HepG2 (cell line): ENCODE data around the gene UCP3. TPM values are rescaled to one million over a fixed set of nuclear protein-coding genes. Genes with fewer than 3 reads are reported as not detected.
A peak's percentile ranks its signal among the peaks of the same experiment; 100 is the strongest.

Experiments
- CREBL2 ChIP-seq: sonication (generic); formaldehyde crosslinking; IDR thresholded peaks from 2 replicates; pipeline ENCODE4 v1.8.1; 2023; ENCODE audit warnings: missing genetic modification reagents, mild to moderate bottlenecking, borderline replicate concordance
- CSRNP1 ChIP-seq: sonication (generic); formaldehyde crosslinking; IDR thresholded peaks from 2 replicates; pipeline ENCODE4 v1.8.1; 2023; ENCODE audit warnings: mild to moderate bottlenecking, missing genetic modification reagents
- DR1 ChIP-seq: sonication (generic); formaldehyde crosslinking; IDR thresholded peaks from 2 replicates; pipeline ENCODE4 v1.8.0; 2021; ENCODE audit warnings: mild to moderate bottlenecking, missing genetic modification reagents, inconsistent platforms
- GABPB1 ChIP-seq: IDR thresholded peaks from 2 replicates; pipeline ENCODE4 v1.6.1; 2016; ENCODE audit warnings: mild to moderate bottlenecking, missing genetic modification reagents, moderate library complexity, missing compliant biosample characterization
- GZF1 ChIP-seq: sonication (generic); formaldehyde crosslinking; IDR thresholded peaks from 2 replicates; pipeline ENCODE4 v1.5.1; 2020; ENCODE audit warnings: mild to moderate bottlenecking, missing genetic modification reagents
- JARID2 ChIP-seq: sonication (generic); formaldehyde crosslinking; IDR thresholded peaks from 2 replicates; pipeline ENCODE4 v1.8.1; 2023; ENCODE audit warnings: missing genetic modification reagents, inconsistent platforms; ENCODE audit not compliant: insufficient replicate concordance
- JDP2 ChIP-seq: sonication (generic); formaldehyde crosslinking; IDR thresholded peaks from 2 replicates; pipeline ENCODE4 v1.8.1; 2022; ENCODE audit warnings: missing genetic modification reagents, borderline replicate concordance
- KDM2A ChIP-seq: sonication (generic); formaldehyde crosslinking; IDR thresholded peaks from 2 replicates; pipeline ENCODE4 v1.4.0; 2020; ENCODE audit warnings: low read depth, missing genetic modification reagents, borderline replicate concordance
- MIER3 ChIP-seq: IDR thresholded peaks from 2 replicates; pipeline ENCODE4 v1.6.1; 2016; ENCODE audit warnings: missing compliant biosample characterization, borderline replicate concordance
- PHF8 ChIP-seq: sonication (generic); formaldehyde crosslinking; IDR thresholded peaks from 2 replicates; pipeline ENCODE4 v1.5.0; 2020; ENCODE audit warnings: missing genetic modification reagents
- SMC3 ChIP-seq: IDR thresholded peaks from 2 replicates; pipeline ENCODE4 v1.6.1; 2011; ENCODE audit warnings: low read length, improper control_type of control experiment
- ZNF580 ChIP-seq: IDR thresholded peaks from 2 replicates; pipeline ENCODE4 v1.6.1; 2016; ENCODE audit warnings: low read depth, borderline replicate concordance
- ZNF646 ChIP-seq: sonication (generic); formaldehyde crosslinking; IDR thresholded peaks from 2 replicates; pipeline ENCODE4 v1.9.0; 2021; ENCODE audit warnings: mild to moderate bottlenecking, missing genetic modification reagents
- ZNF777 ChIP-seq: sonication (generic); formaldehyde crosslinking; IDR thresholded peaks from 2 replicates; pipeline ENCODE4 v1.4.0; 2020; ENCODE audit warnings: missing genetic modification reagents
- ZSCAN9 ChIP-seq: IDR thresholded peaks from 2 replicates; pipeline ENCODE4 v1.6.1; 2016; ENCODE audit warnings: borderline replicate concordance
- polyA plus RNA-seq, 8 experiments: library from polyadenylated mRNA; depleted of rRNA in 3 of 8; stranded (reverse) in 7 of 8; unstranded in 1 of 8; fragments of >200 nt; fragmentation: Illumina TruSeq in 4 of 8; extraction: Trizol in 4 of 8; gene quantifications; 2 replicates each; pipeline versions ENCODE4 v1.2.1 to v1.2.3, GENCODE V29; 2011 to 2016; ENCODE audit warnings: low read depth in 4 of 8, missing spikeins in 1 of 8, mixed read lengths in 1 of 8; ENCODE audit not compliant: insufficient read depth in 1 of 8
- total RNA-seq, 5 experiments: library from RNA; depleted of rRNA; stranded (reverse); fragments of >200 nt; fragmentation: Illumina TruSeq; extraction: Trizol; gene quantifications; 2 replicates each; pipeline ENCODE4 v1.2.3, GENCODE V29; 2016; ENCODE audit warnings: low read depth in 1 of 5

UCP3 gene
- total and polyA plus RNA-seq, 2 of the 13 experiments (the other 11 are each of a cell fraction or from before 2014, with no cell fraction given): 0.37 TPM; not detected in 1

- no peak for TF ChIP-seq ZNF646 (CRISPR knock-in tag)
- TF ChIP-seq ZNF580 (CRISPR knock-in tag): no peak; the same call in 1 of the 2 replicates
- TF ChIP-seq SMC3: no peak
- 0 out of 2 replicates have a peak, but pooled peaks have one; percentile 22 for TF ChIP-seq KDM2A (CRISPR knock-in tag)
- TF ChIP-seq GZF1 (CRISPR knock-in tag): 0 out of 2 replicates have a peak, but pooled peaks have one; percentile 29
- TF ChIP-seq CREBL2 (CRISPR knock-in tag): no peak
- TF ChIP-seq ZSCAN9: no peak
- TF ChIP-seq DR1 (CRISPR knock-in tag): no peak
- TF ChIP-seq JARID2 (CRISPR knock-in tag): no peak
- TF ChIP-seq PHF8 (CRISPR knock-in tag): peak; percentile 20; the same call in 1 of the 2 replicates
- TF ChIP-seq GABPB1: peak; percentile 38; the same call in 1 of the 2 replicates
- TF ChIP-seq JDP2 (CRISPR knock-in tag): no peak
- no peak for TF ChIP-seq ZNF777 (CRISPR knock-in tag)
- TF ChIP-seq MIER3: 0 out of 2 replicates have a peak, but pooled peaks have one; percentile 42
- TF ChIP-seq CSRNP1 (CRISPR knock-in tag): peak; percentile 58; the same call in 1 of the 2 replicates
These were observed 57.8 kb downstream of the UCP3 start, which contains the start of gene DNAJB13 (continued) for GRCh38 chr11:73950869-73951710.
